ENCODE measurements around the gene CACNG8.

The CACNG8 gene

DNA sequence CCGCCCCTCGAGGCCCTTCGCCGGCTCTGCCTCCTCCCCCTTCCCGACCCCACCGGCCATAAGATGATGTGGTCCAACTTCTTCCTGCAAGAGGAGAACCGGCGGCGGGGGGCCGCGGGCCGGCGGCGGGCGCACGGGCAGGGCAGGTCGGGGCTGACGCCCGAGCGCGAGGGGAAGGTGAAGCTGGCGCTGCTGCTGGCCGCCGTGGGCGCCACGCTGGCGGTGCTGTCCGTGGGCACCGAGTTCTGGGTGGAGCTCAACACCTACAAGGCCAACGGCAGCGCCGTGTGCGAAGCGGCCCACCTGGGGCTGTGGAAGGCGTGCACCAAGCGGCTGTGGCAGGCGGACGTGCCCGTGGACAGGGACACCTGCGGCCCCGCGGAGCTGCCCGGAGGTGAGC is 30.1 kb downstream of the CACNG8 start:
- no peak for DNase-seq (ENCODE audit: low read depth)

DNA sequence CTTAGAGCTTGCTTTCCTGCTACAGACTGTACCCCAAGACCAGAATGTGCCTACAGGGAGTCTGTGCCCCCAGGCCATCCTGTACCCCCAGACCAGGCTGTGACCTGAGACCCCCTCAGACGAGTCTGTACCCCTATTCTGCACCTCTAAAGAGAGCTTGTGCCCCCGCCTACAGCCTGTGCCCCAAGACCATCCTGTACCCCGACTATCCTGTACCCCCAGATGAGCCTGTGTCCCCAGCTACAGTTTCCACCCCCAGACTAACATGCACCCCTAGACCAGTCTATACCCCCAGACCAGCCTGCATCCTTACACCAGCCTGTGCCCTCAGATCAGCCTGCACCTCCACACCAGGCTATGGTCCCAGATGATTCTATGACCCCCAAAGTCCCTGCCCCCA is 30.7 kb downstream of the CACNG8 start:
- DNase-seq (ENCODE audit: low read depth) = no peak

DNA sequence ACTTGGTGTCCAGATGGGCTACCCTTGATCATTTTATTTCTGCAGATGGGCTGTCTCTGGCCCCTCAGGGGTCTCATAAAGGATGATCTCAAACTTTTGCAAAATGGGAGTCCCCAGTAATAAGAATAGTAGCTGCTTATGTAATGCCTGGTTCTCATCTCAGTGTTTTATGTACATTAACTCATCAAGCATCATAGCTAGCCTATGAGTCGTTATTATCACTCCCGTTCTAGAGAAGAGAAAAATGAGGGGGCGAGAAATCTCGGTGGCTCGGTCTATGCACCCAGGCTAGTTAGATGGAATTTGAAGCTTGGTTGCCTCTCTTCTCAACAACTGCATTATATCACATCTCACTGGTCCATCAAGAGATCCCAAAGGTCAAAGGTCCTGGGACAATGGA is 32.1 kb downstream of the CACNG8 start:
- no peak for DNase-seq (ENCODE audit: low read depth)

- no peak for DNase-seq (ENCODE audit: low read depth)
Observed at GRCh38 chr19:53998223-53998622, 35.5 kb downstream of the CACNG8 start.

- no peak for DNase-seq (ENCODE audit: low read depth)
Observed at GRCh38 chr19:53999694-54000093, 37.0 kb downstream of the CACNG8 start.

DNA sequence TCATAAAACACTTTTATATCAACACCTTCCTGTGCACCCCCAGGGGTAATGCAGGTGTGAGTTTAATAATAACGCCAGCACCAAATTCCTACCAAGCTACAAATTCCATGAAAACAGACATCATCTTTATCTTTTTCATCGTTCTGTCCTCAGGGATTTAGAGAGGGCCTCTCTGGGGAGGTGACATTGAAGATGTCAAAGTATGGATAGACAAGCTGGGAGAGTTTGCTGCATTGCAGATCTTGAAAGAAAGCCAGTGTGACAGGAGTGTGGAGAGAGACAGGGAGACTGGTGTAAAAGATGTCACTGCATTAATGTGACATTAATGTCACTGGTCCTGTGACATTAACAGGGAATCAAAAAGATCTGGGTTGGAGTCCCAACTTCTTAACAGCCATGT is 38.8 kb downstream of the CACNG8 start:
- no peak for DNase-seq (ENCODE audit: low read depth)

DNA sequence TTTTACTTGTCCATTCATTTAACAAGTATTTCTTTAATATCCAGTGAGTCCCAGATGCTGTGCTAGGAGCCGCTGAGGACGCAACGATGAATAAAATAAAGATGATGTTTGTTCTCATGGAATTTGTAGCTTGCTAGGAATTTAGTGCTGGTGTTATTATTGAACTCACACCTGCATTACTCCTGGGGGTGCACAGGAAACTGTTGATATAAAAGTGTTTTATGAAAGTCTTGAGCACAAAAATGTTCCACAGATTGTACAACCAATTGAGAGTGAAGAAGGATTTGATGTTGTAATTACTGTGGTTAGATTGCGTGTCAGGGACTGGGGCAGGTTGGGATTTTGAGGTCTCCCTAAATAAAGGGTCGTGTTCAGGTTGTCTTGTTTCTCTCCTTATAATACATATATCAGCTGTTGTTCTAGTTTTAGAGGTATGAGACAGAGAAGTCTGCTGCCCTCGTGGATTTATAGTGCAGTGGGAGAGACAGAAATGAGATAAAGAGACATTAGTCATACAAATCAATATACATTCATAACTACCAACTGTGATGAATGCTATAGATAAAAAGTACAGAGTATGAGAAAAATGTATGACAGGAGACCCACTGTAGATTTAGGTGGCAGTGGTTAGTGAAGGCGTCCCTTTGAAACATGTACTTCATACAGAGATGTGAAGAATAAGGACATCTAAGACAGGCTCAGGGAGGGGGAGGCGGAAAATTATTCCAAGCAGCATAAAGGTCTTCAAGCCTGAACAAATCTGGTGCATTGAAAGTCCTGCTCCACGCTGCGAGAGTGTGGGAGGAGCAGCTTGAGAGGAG is 40.0 kb downstream of the CACNG8 start:
- DNase-seq (ENCODE audit: low read depth) = no peak

DNA sequence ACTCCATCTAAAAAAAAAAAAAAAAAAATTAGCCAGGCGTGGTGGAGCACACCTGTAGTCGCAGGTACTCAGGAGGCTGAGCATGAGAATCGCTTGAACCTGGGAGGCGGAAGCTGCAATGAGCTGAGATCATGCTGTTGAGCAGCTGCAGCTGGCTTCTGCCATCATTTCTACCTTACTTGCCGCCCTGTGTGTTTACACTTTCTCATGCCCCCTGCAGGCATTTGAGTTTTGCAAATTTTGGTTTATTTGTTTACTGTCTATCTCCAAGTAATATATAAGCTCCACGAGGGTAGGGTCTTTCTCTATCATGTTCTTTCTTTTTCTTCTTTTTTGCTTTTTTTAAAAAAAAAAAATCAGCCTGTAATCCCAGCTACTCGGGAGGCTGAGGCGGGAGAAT is 46.7 kb downstream of the CACNG8 start:
- DNase-seq (ENCODE audit: low read depth) = no peak

- no peak for DNase-seq (ENCODE audit: low read depth)
Observed at GRCh38 chr19:54010474-54010873, 47.7 kb downstream of the CACNG8 start.

GRCh38 chr19:54011507-54012211 is 48.9 kb downstream of the CACNG8 start:
- DNase-seq (ENCODE audit: low read depth) = no peak

DNA sequence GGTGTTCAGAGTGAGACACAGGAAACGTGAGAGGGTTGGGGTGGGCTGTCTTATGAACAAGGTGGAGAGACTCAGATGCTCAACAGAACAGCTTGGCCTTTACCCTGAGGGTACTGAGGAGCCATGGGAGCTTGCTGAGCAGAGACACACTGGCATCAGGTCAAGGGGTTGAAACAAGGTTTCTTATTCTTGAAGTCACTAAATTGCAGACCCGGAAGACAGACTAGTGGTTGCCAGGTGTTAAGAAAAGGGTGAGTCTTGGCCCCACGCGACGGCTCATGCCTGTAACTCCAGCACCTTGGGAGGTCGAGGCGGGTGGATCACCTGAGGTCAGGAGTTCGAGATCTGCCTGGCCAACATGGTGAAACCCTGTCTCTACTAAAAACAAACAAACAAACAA is 51.1 kb downstream of the CACNG8 start:
- DNase-seq (ENCODE audit: low read depth) = no peak

DNA sequence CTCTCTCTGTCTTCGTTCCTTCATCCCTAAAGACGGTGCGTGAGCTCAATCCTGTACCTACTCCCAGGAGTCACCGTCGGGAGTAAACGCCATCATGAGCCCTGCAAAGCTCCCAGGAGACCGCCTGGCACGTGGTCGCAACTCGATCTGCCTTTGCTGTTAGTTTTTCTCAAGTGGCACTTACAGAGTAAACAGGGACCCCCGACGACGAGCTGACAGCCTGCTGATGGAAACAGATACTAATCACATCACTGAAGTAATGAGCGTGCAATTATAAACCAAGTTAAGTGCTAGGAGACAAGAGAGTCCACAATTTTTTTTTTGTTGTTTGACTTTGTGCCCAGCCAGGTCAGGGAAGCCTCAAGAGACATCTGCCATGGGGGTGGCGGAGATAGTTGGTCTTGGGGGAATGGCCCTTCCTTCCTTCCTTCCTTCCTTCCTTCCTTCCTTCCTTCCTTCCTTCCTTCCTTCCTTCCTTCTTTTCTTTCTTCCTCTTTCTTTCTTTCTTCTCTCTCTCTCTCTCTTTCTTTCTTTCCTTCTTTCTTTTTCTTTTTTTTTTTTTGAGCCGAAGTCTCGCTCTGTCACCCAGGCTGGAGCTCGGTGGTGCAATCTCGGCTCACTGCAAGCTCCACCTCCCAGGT is 52.3 kb downstream of the CACNG8 start:
- DNase-seq (ENCODE audit: low read depth) = no peak

DNA sequence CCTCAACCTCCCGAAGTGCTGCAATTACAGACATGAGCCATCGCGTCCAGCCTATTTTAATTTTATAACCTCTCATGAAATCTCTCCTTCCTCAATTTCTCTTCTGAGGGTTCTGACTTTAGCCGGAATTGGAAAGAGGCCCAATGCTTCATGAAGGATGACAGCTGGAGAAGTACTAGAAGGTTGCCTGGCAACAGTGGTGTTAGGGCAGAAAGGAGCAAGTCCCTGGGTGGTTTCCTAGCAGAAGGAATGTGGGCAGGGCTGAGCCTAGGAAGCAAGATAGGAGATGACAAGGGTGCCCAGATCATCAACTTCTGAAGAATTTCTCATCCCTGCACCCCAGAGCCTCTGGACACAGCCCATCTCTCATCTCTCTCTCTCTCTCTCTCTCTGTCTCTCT is 54.5 kb downstream of the CACNG8 start:
- DNase-seq (ENCODE audit: low read depth) = no peak

DNA sequence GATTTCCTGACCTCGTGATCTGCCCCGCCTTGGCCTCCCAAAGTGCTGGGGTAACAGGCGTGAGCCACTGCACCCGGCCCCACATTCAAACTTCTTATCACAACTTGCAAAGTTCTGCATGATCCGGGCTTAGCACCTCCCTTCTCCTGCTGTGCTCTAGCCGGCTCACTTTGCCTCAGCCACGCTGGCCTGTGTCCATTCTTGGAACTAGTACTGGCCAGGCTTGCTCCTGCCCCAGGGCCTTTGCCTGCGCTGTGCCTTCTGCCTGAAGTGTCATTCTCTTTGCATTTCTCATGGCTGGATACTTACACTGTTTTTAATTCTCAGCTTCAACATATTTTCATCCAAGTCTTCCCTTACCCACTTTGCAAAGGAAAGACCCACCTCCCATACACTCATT is 58.6 kb downstream of the CACNG8 start:
- DNase-seq (ENCODE audit: low read depth) = no peak

- no peak for DNase-seq (ENCODE audit: low read depth)
Observed at GRCh38 chr19:54021932-54022331, 59.2 kb downstream of the CACNG8 start.

GRCh38 chr19:54023191-54023590 is 60.5 kb downstream of the CACNG8 start:
- no peak for DNase-seq (ENCODE audit: low read depth)

GRCh38 chr19:54024660-54025059 is 61.9 kb downstream of the CACNG8 start:
- DNase-seq (ENCODE audit: low read depth) = no peak

DNA sequence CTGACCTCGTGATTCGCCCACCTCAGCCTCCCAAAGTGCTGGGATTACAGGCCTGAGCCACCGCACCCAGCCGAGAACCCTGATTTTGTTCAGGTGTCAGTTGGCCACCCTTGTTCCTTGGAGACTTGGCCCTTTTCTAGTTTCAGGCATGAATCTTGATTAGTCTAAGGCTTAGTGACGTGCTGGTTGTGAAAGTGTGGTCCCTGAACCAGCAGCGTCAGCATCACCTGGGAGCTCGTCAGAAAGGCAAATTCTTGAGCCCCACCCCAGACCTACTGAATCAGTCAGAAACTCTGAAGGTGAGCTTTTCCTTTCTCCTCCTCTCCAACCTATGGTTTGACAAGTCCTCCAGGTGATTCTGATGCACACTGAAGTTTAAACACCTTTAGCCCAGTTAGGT is 63.9 kb downstream of the CACNG8 start:
- DNase-seq (ENCODE audit: low read depth) = no peak

DNA sequence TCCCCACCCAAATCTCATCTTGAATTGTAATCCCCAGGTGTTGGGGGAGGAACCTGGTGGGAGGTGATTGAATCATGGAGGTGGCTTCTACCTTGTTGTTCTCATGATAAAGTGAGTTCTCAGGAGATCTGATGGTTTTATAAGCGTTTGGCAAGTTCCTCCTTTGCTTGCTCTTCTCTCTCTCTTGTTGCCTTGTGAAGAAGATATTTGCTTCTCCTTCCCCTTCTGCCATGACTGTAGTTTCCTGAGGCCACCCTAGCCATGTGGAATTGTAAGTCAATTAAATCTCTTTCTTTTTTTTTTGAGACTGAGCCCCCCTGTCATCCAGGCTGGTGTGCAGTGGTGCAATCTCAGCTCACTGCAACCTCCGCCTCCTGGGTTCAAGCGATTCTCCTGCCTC is 66.6 kb downstream of the CACNG8 start:
- DNase-seq (ENCODE audit: low read depth) = no peak

- peak; percentile 41 for DNase-seq (ENCODE audit: low read depth)
Observed at GRCh38 chr19:54029930-54030490, 67.3 kb downstream of the CACNG8 start.

DNA sequence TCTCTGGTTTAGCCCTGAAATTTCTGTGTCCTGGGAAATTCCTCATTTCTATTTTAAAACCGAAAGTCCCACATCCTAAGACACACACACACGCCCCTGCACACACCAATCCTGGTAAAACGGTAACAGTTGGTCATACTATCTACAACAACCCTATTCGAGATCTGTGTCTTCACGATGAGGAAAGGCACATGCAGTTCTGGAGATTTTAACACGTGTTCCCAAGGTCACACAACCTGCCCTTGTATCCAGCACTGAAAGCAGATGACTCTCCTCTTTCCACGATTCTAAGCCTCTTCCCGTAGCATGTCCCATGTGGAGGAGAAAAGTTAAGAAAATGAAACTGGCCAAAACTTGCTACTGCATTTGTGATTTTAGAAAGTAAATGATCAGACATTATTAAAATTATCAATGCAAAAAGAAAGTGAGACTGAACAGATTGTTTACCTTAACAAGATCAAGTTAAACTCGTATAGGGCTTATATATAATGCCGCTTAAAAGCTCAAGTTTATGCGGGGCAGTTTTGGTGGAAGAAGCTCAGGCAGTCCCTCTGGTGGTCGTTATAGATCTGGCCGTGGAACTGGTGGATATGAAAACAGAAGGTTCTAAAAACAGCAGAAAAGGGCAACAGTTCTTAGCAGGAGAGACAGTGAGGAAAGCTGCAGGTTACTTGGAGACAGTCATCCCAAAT is 68.3 kb downstream of the CACNG8 start:
- peak; percentile 17 for DNase-seq (ENCODE audit: low read depth)
